ENCODE data around the gene AMOTL2. TPM values are rescaled to one million over a fixed set of nuclear protein-coding genes. Genes with fewer than 3 reads are reported as not detected.

Gene AMOTL2

DNA sequence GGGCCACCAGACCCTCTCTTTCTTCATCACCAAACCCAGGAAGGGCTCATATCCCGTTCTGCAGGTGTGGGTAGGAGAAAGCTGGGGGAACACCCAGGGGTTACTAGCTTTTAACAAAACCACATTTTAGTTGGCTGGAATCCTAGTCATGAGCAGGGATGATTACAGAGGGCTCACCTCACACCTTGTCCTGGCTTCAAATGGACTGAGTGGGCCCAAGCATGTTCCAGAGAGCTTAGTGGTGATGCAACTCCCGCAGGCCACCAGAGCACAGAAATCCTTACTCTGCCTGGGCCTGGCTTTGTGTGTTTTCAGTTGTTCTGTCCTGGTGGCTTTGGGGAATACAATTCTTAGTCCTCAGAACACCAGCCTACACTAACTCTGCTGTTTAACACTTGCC lies 66.8 kb downstream of the AMOTL2 start:
- H3K18ac ChIP-seq (ENCODE audit: low read length): no peak overlapping the region
- no peak overlapping the region for H2BK120ac ChIP-seq (ENCODE audit: low read depth, low read length)
- no peak overlapping the region for H4K5ac ChIP-seq (ENCODE audit: low read length)
- no peak overlapping the region for H3K9ac ChIP-seq (ENCODE audit: low read length)
- no peaks in the 10 kb centered on the region for H3K79me2 ChIP-seq (ENCODE audit: control insufficient read depth, insufficient read depth, low read length)
- H3K4me3 ChIP-seq (ENCODE audit: low read length): no peak overlapping the region
- no peak overlapping the region for H3K56ac ChIP-seq (ENCODE audit: low read length)
- no peaks in the 10 kb centered on the region for H3K4me1 ChIP-seq (ENCODE audit: control insufficient read depth, low read depth, low read length)
- H2BK15ac ChIP-seq (replicated peaks; ENCODE audit: low read depth): peak overlapping the region; percentile 25
- H2BK5ac ChIP-seq (ENCODE audit: low read length): no peak overlapping the region
- no peak overlapping the region for H3K23ac ChIP-seq (ENCODE audit: low read length)
- DNase-seq: no peak
- H3K4ac ChIP-seq (ENCODE audit: low read depth, low read length): no peak overlapping the region
- no peak overlapping the region for H4K8ac ChIP-seq (ENCODE audit: low read depth, low read length)
- no peaks in the 10 kb centered on the region for H3K36me3 ChIP-seq (ENCODE audit: control insufficient read depth, insufficient read depth, low read length)
- no peak overlapping the region for H3K4me2 ChIP-seq (ENCODE audit: low read length)
- no CpG with 5 or more reads among the region's 2 CpGs for WGBS (ENCODE audit: extremely low coverage, insufficient coverage, low lambda C conversion rate)
- no peaks in the 10 kb centered on the region for H3K27me3 ChIP-seq (ENCODE audit: insufficient read depth, low read length, poor library complexity)
- no peak overlapping the region for H3K27ac ChIP-seq (ENCODE audit: low read depth, low read length)
- H2AK5ac ChIP-seq (ENCODE audit: low read length): no peak overlapping the region
- H3K79me1 ChIP-seq (ENCODE audit: low read length): no peaks in the 10 kb centered on the region

DNA sequence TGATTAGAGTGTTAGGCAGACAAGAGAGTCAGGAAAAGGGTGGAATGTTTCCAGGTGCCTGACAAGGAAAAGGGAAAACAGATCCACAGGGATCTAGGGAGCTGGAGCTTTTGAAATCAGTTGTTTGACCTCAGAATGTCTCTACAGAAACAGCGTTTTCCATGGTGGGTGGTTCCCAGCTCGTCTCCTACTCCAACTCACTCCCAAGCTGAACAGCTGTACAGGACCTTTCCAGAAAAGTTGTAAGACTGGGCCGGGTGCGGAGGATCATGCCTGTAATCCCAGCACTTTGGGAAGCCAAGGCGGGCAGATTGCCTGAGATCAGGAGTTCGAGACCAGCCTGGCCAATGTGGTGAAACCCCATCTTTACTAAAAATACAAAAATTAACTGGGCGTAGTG lies 67.9 kb downstream of the AMOTL2 start:
- no peak overlapping the region for H4K8ac ChIP-seq (ENCODE audit: low read depth, low read length)
- no peak overlapping the region for H3K4me3 ChIP-seq (ENCODE audit: low read length)
- H3K23ac ChIP-seq (ENCODE audit: low read length): no peak overlapping the region
- no peaks in the 10 kb centered on the region for H3K79me1 ChIP-seq (ENCODE audit: low read length)
- no peaks in the 10 kb centered on the region for H3K36me3 ChIP-seq (ENCODE audit: control insufficient read depth, insufficient read depth, low read length)
- H3K9ac ChIP-seq (ENCODE audit: low read length): no peak overlapping the region
- WGBS (ENCODE audit: extremely low coverage, insufficient coverage, low lambda C conversion rate): no CpG with 5 or more reads among the region's 7 CpGs
- no peaks in the 10 kb centered on the region for H3K4me1 ChIP-seq (ENCODE audit: control insufficient read depth, low read depth, low read length)
- no peaks in the 10 kb centered on the region for H3K79me2 ChIP-seq (ENCODE audit: control insufficient read depth, insufficient read depth, low read length)
- H3K56ac ChIP-seq (ENCODE audit: low read length): no peak overlapping the region
- no peak overlapping the region for H2BK15ac ChIP-seq (replicated peaks; ENCODE audit: low read depth)
- no peak overlapping the region for H3K4ac ChIP-seq (ENCODE audit: low read depth, low read length)
- H3K27me3 ChIP-seq (ENCODE audit: insufficient read depth, low read length, poor library complexity): no peaks in the 10 kb centered on the region
- H2BK120ac ChIP-seq (ENCODE audit: low read depth, low read length): no peak overlapping the region
- H2AK5ac ChIP-seq (ENCODE audit: low read length): no peak overlapping the region
- no peak for DNase-seq
- H2BK5ac ChIP-seq (ENCODE audit: low read length): no peak overlapping the region
- no peak overlapping the region for H3K4me2 ChIP-seq (ENCODE audit: low read length)
- H3K18ac ChIP-seq (ENCODE audit: low read length): no peak overlapping the region
- no peak overlapping the region for H3K27ac ChIP-seq (ENCODE audit: low read depth, low read length)
- no peak overlapping the region for H4K5ac ChIP-seq (ENCODE audit: low read length)

Small RNAs within 50 kb of the gene (small RNA-seq; reads per million reads assigned to genes)
- gene HMGN1P9 (ENCODE audit: insufficient read depth) (not detected), gene MIR6827 (ENCODE audit: insufficient read depth) (not detected)

Data from mesendoderm (in vitro differentiated cells).